Mucosa of gallbladder (tissue), 1 donor: Measurements from ENCODE around the gene NOL9. TPM values are rescaled to one million over a fixed set of nuclear protein-coding genes. Genes with fewer than 3 reads are reported as not detected.

ENCODE experiments used
- DNase-seq: peaks from one replicate; pipeline ENCODE4 v3.0.0-alpha.2; 2020; ENCODE audit warnings: low spot score
- total RNA-seq: library from RNA; stranded (reverse); gene quantifications from one replicate; pipeline ENCODE4 v1.2.1, GENCODE V29; 2021
- donor health status: DM: no; HTN: no; CAD: no.

Gene NOL9
- total RNA-seq, 1 donor from 2014 or later = 24.2 TPM

- DNase-seq = no peak
These were observed 32.8 kb downstream of the NOL9 start for GRCh38 chr1:6521536-6521935.

- no peak for DNase-seq
These were observed 34.2 kb downstream of the NOL9 start for GRCh38 chr1:6519935-6520671.

GRCh38 chr1:6519491-6519934 lies 34.8 kb downstream of the NOL9 start:
- no peak for DNase-seq

- DNase-seq = no peak
These were observed 36.9 kb downstream of the NOL9 start for GRCh38 chr1:6517435-6517851.

- DNase-seq = no peak
These were observed 38.5 kb downstream of the NOL9 start for GRCh38 chr1:6515771-6516170.

GRCh38 chr1:6513320-6513801 lies 41.0 kb downstream of the NOL9 start:
- no peak for DNase-seq

GRCh38 chr1:6512908-6513280 lies 41.4 kb downstream of the NOL9 start:
- no peak for DNase-seq

- no peak for DNase-seq
These were observed 41.9 kb downstream of the NOL9 start for GRCh38 chr1:6512245-6512907.

- no peak for DNase-seq
These were observed 42.6 kb downstream of the NOL9 start for GRCh38 chr1:6511561-6512244.

GRCh38 chr1:6511056-6511455 lies 43.3 kb downstream of the NOL9 start:
- no peak for DNase-seq

- no peak for DNase-seq
These were observed 43.8 kb downstream of the NOL9 start for GRCh38 chr1:6510493-6510892.

- no peak for DNase-seq
These were observed 44.4 kb downstream of the NOL9 start for GRCh38 chr1:6509919-6510291.

- DNase-seq = no peak
These were observed 44.9 kb downstream of the NOL9 start for GRCh38 chr1:6509220-6509918.

GRCh38 chr1:6508816-6509189 lies 45.5 kb downstream of the NOL9 start:
- DNase-seq = no peak

- no peak for DNase-seq
These were observed 46.0 kb downstream of the NOL9 start for GRCh38 chr1:6508154-6508815.

- DNase-seq = no peak
These were observed 46.8 kb downstream of the NOL9 start for GRCh38 chr1:6507461-6507911.

GRCh38 chr1:6507037-6507428 lies 47.3 kb downstream of the NOL9 start:
- DNase-seq = no peak

GRCh38 chr1:6506210-6507036 lies 47.9 kb downstream of the NOL9 start:
- no peak for DNase-seq

- DNase-seq = no peak
These were observed 48.7 kb downstream of the NOL9 start for GRCh38 chr1:6505367-6506209.

GRCh38 chr1:6504887-6505286 lies 49.4 kb downstream of the NOL9 start:
- no peak for DNase-seq
